ENCODE measurements around the gene CLCN7. TPM values are rescaled to one million over a fixed set of nuclear protein-coding genes. Genes with fewer than 3 reads are reported as not detected.

The CLCN7 gene
- polyA plus RNA-seq, 1 experiment = 15.7 TPM

- TF ChIP-seq, protein P1, sequence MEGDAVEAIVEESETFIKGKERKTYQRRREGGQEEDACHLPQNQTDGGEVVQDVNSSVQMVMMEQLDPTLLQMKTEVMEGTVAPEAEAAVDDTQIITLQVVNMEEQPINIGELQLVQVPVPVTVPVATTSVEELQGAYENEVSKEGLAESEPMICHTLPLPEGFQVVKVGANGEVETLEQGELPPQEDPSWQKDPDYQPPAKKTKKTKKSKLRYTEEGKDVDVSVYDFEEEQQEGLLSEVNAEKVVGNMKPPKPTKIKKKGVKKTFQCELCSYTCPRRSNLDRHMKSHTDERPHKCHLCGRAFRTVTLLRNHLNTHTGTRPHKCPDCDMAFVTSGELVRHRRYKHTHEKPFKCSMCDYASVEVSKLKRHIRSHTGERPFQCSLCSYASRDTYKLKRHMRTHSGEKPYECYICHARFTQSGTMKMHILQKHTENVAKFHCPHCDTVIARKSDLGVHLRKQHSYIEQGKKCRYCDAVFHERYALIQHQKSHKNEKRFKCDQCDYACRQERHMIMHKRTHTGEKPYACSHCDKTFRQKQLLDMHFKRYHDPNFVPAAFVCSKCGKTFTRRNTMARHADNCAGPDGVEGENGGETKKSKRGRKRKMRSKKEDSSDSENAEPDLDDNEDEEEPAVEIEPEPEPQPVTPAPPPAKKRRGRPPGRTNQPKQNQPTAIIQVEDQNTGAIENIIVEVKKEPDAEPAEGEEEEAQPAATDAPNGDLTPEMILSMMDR (IDR thresholded peaks at IDR 0.05; ENCODE audit: low read depth, low read length) = no peak
- no peak for DNase-seq (ENCODE audit: low read depth, low spot score)
Observed at GRCh38 chr16:1426734-1427471, 47.9 kb downstream of the CLCN7 start.

DNA sequence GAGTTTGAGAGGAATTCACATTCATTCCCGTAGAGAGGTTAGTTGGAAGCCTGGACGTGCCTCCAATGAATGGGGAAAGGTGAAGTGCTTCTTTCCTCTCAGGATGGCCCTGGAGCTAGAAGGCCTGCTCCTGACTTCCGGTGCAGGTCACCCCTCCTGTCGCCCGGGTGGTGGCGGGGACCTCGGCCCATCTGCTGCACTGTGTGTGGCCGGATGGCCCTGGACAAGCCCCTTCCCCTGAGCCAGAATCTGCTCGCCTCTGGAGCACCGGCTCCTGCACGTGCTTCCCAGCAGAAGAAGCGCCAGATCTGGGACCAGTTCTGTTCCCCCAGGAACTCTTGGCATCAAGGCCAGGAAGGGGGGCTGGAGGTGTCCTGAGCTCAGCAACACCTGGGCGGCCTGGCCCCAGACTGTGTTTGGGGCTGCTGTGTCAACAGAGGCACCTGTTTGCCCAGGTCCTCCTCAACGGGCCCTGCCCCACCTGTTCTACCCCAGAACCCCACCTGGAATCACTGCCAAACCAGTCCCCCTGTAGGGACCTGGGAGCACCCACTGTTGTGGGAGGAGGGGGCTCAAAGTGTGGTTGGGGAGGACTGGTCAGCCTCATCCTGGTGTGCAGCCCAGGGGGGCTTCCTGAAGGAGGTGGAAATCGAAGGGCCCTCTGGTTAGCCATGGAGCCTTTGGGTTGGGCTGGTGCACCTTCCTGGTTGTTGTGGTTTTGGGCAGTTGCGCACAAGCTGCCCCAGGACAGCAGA, 49.0 kb downstream of the CLCN7 start:
- Histone ChIP-seq H3K27ac (ENCODE audit: low read depth, low read length) (no peak overlapping the region), H3K9me3 (ENCODE audit: control insufficient read depth, insufficient read depth, low read length) (peaks cover 5% of the 10 kb centered on the region), H3K4me3 (ENCODE audit: low read depth, low read length) (no peak overlapping the region), H3K27me3 (ENCODE audit: control insufficient read depth, insufficient read depth, low read length) (no peaks in the 10 kb centered on the region)
- TF ChIP-seq, protein P1 (IDR thresholded peaks at IDR 0.05; ENCODE audit: low read depth, low read length) = no peak
- DNase-seq (ENCODE audit: low read depth, low spot score) = no peak
- ChIA-PET POLR2A (no interaction called here), CTCF (no interaction called here)

More at GRCh38 chr16:1426734-1427471, 47.9 kb downstream of the CLCN7 start:
- Histone ChIP-seq H3K9me3 (ENCODE audit: control insufficient read depth, insufficient read depth, low read length) (peaks cover 5% of the 10 kb centered on the region), H3K27me3 (ENCODE audit: control insufficient read depth, insufficient read depth, low read length) (no peaks in the 10 kb centered on the region), H3K4me3 (ENCODE audit: low read depth, low read length) (no peak overlapping the region), H3K27ac (ENCODE audit: low read depth, low read length) (no peak overlapping the region)
- ChIA-PET POLR2A (no interaction called here), CTCF (no interaction called here)

GRCh38 chr16:1424028-1424427, 50.8 kb downstream of the CLCN7 start:
- Histone ChIP-seq H3K4me3 (ENCODE audit: low read depth, low read length) (no peak overlapping the region), H3K27ac (ENCODE audit: low read depth, low read length) (no peak overlapping the region), H3K27me3 (ENCODE audit: control insufficient read depth, insufficient read depth, low read length) (no peaks in the 10 kb centered on the region), H3K9me3 (ENCODE audit: control insufficient read depth, insufficient read depth, low read length) (peaks cover 10% of the 10 kb centered on the region)
- POLR2A ChIA-PET = interaction anchor here (0.7 kb wide), 1 partner anchor 283 kb away, joined by 8 read pairs; no protein-coding TSS in a partner anchor
- CTCF ChIA-PET = no interaction called here
- DNase-seq (ENCODE audit: low read depth, low spot score) = no peak
- TF ChIP-seq, protein P1 (IDR thresholded peaks at IDR 0.05; ENCODE audit: low read depth, low read length) = no peak

DNA sequence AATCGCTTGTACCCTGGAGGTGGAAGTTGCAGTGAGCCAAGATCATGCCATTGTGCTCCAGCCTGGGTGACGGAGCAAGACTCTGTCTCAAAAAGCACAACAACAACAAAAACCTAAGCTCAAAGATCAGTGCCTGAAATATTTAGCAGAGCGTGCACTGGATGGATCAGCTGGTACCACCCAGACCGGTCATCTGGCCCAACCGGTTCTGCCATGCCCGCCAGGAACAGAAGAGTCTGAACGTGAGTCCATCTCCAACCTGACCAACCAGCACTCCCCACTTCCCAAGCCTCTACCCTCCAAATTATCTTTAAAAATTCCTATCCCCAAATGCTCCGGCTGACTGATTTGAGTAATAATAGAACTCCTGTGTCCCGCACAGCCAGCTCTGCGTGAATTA, 52.8 kb downstream of the CLCN7 start:
- ChIA-PET CTCF (no interaction called here), POLR2A (no interaction called here)
- Histone ChIP-seq H3K27ac (ENCODE audit: low read depth, low read length) (no peak overlapping the region), H3K9me3 (ENCODE audit: control insufficient read depth, insufficient read depth, low read length) (peaks cover 10% of the 10 kb centered on the region), H3K4me3 (ENCODE audit: low read depth, low read length) (no peak overlapping the region), H3K27me3 (ENCODE audit: control insufficient read depth, insufficient read depth, low read length) (no peaks in the 10 kb centered on the region)
- TF ChIP-seq, protein P1 (IDR thresholded peaks at IDR 0.05; ENCODE audit: low read depth, low read length) = no peak
- no peak for DNase-seq (ENCODE audit: low read depth, low spot score)

GRCh38 chr16:1420111-1420539, 54.7 kb downstream of the CLCN7 start:
- TF ChIP-seq, protein P1 (IDR thresholded peaks at IDR 0.05; ENCODE audit: low read depth, low read length) = no peak
- Histone ChIP-seq H3K4me3 (ENCODE audit: low read depth, low read length) (peak overlapping the region; percentile 100), H3K27me3 (ENCODE audit: control insufficient read depth, insufficient read depth, low read length) (no peaks in the 10 kb centered on the region), H3K9me3 (ENCODE audit: control insufficient read depth, insufficient read depth, low read length) (peaks cover 10% of the 10 kb centered on the region), H3K27ac (ENCODE audit: low read depth, low read length) (peak overlapping the region; percentile 39)
- DNase-seq (ENCODE audit: low read depth, low spot score) = no peak
- ChIA-PET CTCF (no interaction called here), POLR2A (interaction anchor here (0.6 to 1.0 kb wide), 5 partner anchors 12 to 870 kb away, joined by 3 to 6 read pairs (median 4); no protein-coding TSS in a partner anchor)

All from AG04450 (cell line).